Gastrocnemius medialis (tissue), 4 donors: Measurements from ENCODE around the gene TTLL7.

Experiments used
- POLR2A ChIP-seq, 2 donors: fragments of 450-650 bp; IDR thresholded peaks; one replicate each; pipeline ENCODE4 v1.6.1; 2017; ENCODE audit warnings: antibody characterized with exemption in 2 of 2, mild to moderate bottlenecking in 2 of 2, moderate library complexity in 2 of 2
- TF ChIP-seq, protein P1 (sequence below), 5 experiments: fragments of 450-650 bp in 3 of 5; fragments of 200-600 bp in 2 of 5; sonication (generic) in 2 of 5; IDR thresholded peaks in 4 of 5; conservative IDR thresholded peaks in 1 of 5; 1 replicate in 4 of 5; 2 replicates in 1 of 5; pipeline ENCODE4 v1.5.1; 2016 to 2019; ENCODE audit warnings: antibody characterized with exemption in 5 of 5, mild to moderate bottlenecking in 3 of 5, moderate library complexity in 3 of 5

DNA sequence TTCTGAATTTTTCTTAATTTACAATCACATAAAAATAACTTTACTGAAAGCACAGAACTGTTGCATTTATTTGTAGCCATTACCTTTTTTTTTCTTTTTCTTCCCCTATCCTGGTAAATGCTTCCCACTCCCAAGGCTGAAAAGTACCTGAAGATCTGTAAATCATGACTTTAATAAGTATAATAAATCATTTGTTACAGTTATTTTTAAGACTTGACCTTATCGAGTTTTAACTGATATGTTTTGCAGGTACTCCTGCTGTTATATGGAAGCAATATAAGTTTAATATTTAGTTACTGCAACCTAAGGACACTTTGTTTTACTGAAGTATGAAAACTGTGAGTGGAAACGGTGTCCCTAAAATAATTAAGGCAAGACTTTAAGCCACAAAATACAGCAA lies 142.6 kb downstream of the TTLL7 start:
- TF ChIP-seq, protein P1, sequence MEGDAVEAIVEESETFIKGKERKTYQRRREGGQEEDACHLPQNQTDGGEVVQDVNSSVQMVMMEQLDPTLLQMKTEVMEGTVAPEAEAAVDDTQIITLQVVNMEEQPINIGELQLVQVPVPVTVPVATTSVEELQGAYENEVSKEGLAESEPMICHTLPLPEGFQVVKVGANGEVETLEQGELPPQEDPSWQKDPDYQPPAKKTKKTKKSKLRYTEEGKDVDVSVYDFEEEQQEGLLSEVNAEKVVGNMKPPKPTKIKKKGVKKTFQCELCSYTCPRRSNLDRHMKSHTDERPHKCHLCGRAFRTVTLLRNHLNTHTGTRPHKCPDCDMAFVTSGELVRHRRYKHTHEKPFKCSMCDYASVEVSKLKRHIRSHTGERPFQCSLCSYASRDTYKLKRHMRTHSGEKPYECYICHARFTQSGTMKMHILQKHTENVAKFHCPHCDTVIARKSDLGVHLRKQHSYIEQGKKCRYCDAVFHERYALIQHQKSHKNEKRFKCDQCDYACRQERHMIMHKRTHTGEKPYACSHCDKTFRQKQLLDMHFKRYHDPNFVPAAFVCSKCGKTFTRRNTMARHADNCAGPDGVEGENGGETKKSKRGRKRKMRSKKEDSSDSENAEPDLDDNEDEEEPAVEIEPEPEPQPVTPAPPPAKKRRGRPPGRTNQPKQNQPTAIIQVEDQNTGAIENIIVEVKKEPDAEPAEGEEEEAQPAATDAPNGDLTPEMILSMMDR (IDR thresholded peaks at IDR 0.05 in 4 of 5, conservative IDR thresholded peaks at IDR 0.05 in 1 of 5), result no peak
- no peak for TF ChIP-seq POLR2A (IDR thresholded peaks at IDR 0.05)
